K562 (cell line): Measurements from ENCODE around the gene TSPOAP1. TPM values are rescaled to one million over a fixed set of nuclear protein-coding genes. Genes with fewer than 3 reads are reported as not detected.
A peak's percentile ranks its signal among the peaks of the same experiment; 100 is the strongest.

Experiments
- ATAC-seq: fragments of 200-7000 bp; cut with Tn5 transposase; 3 replicates; pipeline ENCODE4 v1.9.1; 2020; ENCODE audit warnings: moderate library complexity
- BruUV-seq: library from RNA; stranded (reverse); fragments of 400-500 nt; replicated peaks from 2 replicates; lab custom pipeline; 2021; lab: Mats Ljungman, UMichigan
- CTCF ChIA-PET: fragments of 300-600 bp; formaldehyde crosslinking; extraction: SDS; loops from one replicate; lab custom pipeline; 2021; ENCODE audit warnings: low intra/inter-chr PET ratio; lab: Yijun Ruan, JAX
- POLR2A ChIA-PET: fragments of 300-600, 350-650 bp; sonication (Branson Sonifier 250); formaldehyde crosslinking; extraction: SDS; loops from one replicate; lab custom pipeline; 2021; ENCODE audit warnings: antibody characterized with exemption, inconsistent platforms; lab: Yijun Ruan, JAX
- DNase-seq, 4 experiments: peaks; one replicate each; pipeline versions ENCODE4 v3.0.0 to v3.0.0-alpha.2; 2011 to 2018; ENCODE audit warnings: low spot score in 3 of 4, mixed read lengths in 3 of 4; ENCODE audit errors: extremely low read depth in 1 of 4
- FAIRE-seq: peaks from 2 replicates; lab custom pipeline; 2011; peaks lifted over from hg19 to GRCh38; lab: Jason Lieb, UNC
- H2AFZ ChIP-seq: 2 replicates; pipeline ENCODE4 v1.6.0; 2011; ENCODE audit warnings: low read depth, low read length, control low read depth, inconsistent platforms
- H3K27ac ChIP-seq: fragments of 200-600 bp; 3 replicates; pipeline ENCODE4 v1.8.0; 2011; ENCODE audit warnings: low read depth, mild to moderate bottlenecking, control low read depth, inconsistent platforms, low read length, moderate library complexity, mixed read lengths; ENCODE audit errors: extremely low read depth
- H3K27me3 ChIP-seq, 2 experiments: fragments of 300-600 bp in 1 of 2; 2 replicates in 1 of 2; 3 replicates in 1 of 2; pipeline versions ENCODE4 v1.6.0 to v1.8.0; 2011; ENCODE audit warnings: inconsistent platforms in 2 of 2, low read length in 2 of 2, mild to moderate bottlenecking in 1 of 2, mixed read lengths in 1 of 2, moderate library complexity in 1 of 2; ENCODE audit not compliant: control insufficient read depth in 2 of 2, insufficient read depth in 2 of 2
- H3K36me3 ChIP-seq: fragments of 300-600 bp; 3 replicates; pipeline ENCODE4 v1.8.0; 2011; ENCODE audit warnings: mild to moderate bottlenecking, low read length, inconsistent platforms; ENCODE audit not compliant: control insufficient read depth, insufficient read depth
- H3K4me1 ChIP-seq, 2 experiments: fragments of 200-600 bp in 1 of 2; replicated peaks in 1 of 2; 2 replicates in 1 of 2; 3 replicates in 1 of 2; pipeline versions ENCODE4 v1.5.1 to v1.8.0; 2011; ENCODE audit warnings: inconsistent platforms in 2 of 2, low read length in 2 of 2, mild to moderate bottlenecking in 1 of 2, mixed read lengths in 1 of 2, moderate library complexity in 1 of 2; ENCODE audit not compliant: control insufficient read depth in 2 of 2, insufficient read depth in 2 of 2
- H3K4me2 ChIP-seq: 2 replicates; pipeline ENCODE4 v1.6.1; 2011; ENCODE audit warnings: low read length, control low read depth, inconsistent platforms, mixed read lengths; ENCODE audit not compliant: insufficient read depth
- H3K4me3 ChIP-seq: fragments of 200-600 bp; sonication (generic), shearing (Covaris generic); 2 replicates; pipeline ENCODE4 v1.5.1; 2016; ENCODE audit warnings: control low read depth, inconsistent platforms
- H3K79me2 ChIP-seq: fragments of 200-600 bp; 3 replicates; pipeline ENCODE4 v1.8.0; 2011; ENCODE audit warnings: low read length, inconsistent platforms; ENCODE audit not compliant: control insufficient read depth, insufficient read depth
- H3K9ac ChIP-seq, 2 experiments: 2 replicates each; pipeline versions ENCODE4 v1.6.0 to v1.6.1; 2011; ENCODE audit warnings: low read depth in 2 of 2, low read length in 2 of 2, control low read depth in 1 of 2, inconsistent platforms in 1 of 2, mild to moderate bottlenecking in 1 of 2, mixed read lengths in 1 of 2; ENCODE audit not compliant: insufficient read depth in 1 of 2
- H3K9me1 ChIP-seq: one replicate; pipeline ENCODE4 v1.6.0; 2011; ENCODE audit warnings: inconsistent platforms, mild to moderate bottlenecking, low read length, moderate library complexity; ENCODE audit not compliant: control insufficient read depth, insufficient read depth
- H3K9me3 ChIP-seq: replicated peaks from 2 replicates; pipeline ENCODE4 v1.5.1; 2011; ENCODE audit warnings: low read depth, low read length, inconsistent platforms; ENCODE audit not compliant: control insufficient read depth, insufficient read depth
- H4K20me1 ChIP-seq: replicated peaks from 2 replicates; pipeline ENCODE4 v1.6.1; 2011; ENCODE audit warnings: low read length, inconsistent platforms, mixed read lengths; ENCODE audit not compliant: control insufficient read depth, insufficient read depth
- ELK3 ChIP-seq: fragments of 450-650 bp; formaldehyde crosslinking; IDR thresholded peaks from 2 replicates; pipeline ENCODE4 v1.4.0; 2020; ENCODE audit warnings: mild to moderate bottlenecking
- HDAC8 ChIP-seq: fragments of 450-650 bp; IDR thresholded peaks from 2 replicates; pipeline ENCODE4 v1.6.1; 2016; ENCODE audit warnings: mild to moderate bottlenecking, missing genetic modification characterization, moderate library complexity, missing compliant biosample characterization
- JUN ChIP-seq, 2 experiments: sonication (generic) in 1 of 2; formaldehyde crosslinking in 1 of 2; IDR thresholded peaks; 2 replicates each; pipeline versions ENCODE4 v1.6.1 to v1.8.0; 2012 to 2022; ENCODE audit warnings: borderline replicate concordance in 2 of 2, mild to moderate bottlenecking in 2 of 2, improper control_type of control experiment in 1 of 2, low read depth in 1 of 2, low read length in 1 of 2, missing genetic modification reagents in 1 of 2
- KLF10 ChIP-seq: fragments of 250-450 bp; sonication (Bioruptor Pico); IDR thresholded peaks from 2 replicates; pipeline ENCODE4 v1.6.1; 2021; ENCODE audit warnings: matching md5 sums
- MEF2A ChIP-seq: IDR thresholded peaks from 2 replicates; pipeline ENCODE4 v1.6.1; 2011; ENCODE audit warnings: low read depth, mild to moderate bottlenecking, low read length, moderate library complexity; ENCODE audit not compliant: control insufficient read depth
- NFE2L1 ChIP-seq: fragments of 450-650 bp; IDR thresholded peaks from 2 replicates; pipeline ENCODE4 v1.6.1; 2016; ENCODE audit warnings: missing genetic modification characterization, low read depth, mild to moderate bottlenecking, missing compliant biosample characterization, moderate library complexity, borderline replicate concordance
- NFYB ChIP-seq: IDR thresholded peaks from 2 replicates; pipeline ENCODE4 v1.6.1; 2011; ENCODE audit warnings: mild to moderate bottlenecking, moderate library complexity; ENCODE audit not compliant: insufficient read length; ENCODE audit errors: extremely low read depth
- POLR2G ChIP-seq: fragments of 200-400 bp; formaldehyde crosslinking; IDR thresholded peaks from 2 replicates; pipeline ENCODE4 v1.6.1; 2017; ENCODE audit warnings: low read depth, mild to moderate bottlenecking, antibody characterized with exemption, low read length, moderate library complexity
- PURB ChIP-seq: sonication (generic); formaldehyde crosslinking; IDR thresholded peaks from 2 replicates; pipeline ENCODE4 v1.9.0; 2021; ENCODE audit warnings: low read depth, mild to moderate bottlenecking, missing genetic modification reagents
- RBM15 ChIP-seq: fragments of 200-400 bp; formaldehyde crosslinking; IDR thresholded peaks from 2 replicates; pipeline ENCODE4 v1.6.1; 2018; ENCODE audit warnings: mild to moderate bottlenecking, low read length, moderate library complexity; ENCODE audit not compliant: insufficient read depth
- TCF15 ChIP-seq: fragments of 250-450 bp; sonication (Bioruptor Pico); IDR thresholded peaks from 2 replicates; pipeline ENCODE4 v1.8.0; 2022; ENCODE audit warnings: moderate library complexity, mild to moderate bottlenecking, inconsistent platforms
- USF1 ChIP-seq: sonication (generic); formaldehyde crosslinking; IDR thresholded peaks from 2 replicates; pipeline ENCODE4 v1.9.0; 2022; ENCODE audit warnings: mild to moderate bottlenecking, missing genetic modification reagents
- ZBTB26 ChIP-seq: fragments of 450-650 bp; formaldehyde crosslinking; IDR thresholded peaks from 2 replicates; pipeline ENCODE4 v1.4.0; 2022; ENCODE audit warnings: missing genetic modification characterization
- ZC3H8 ChIP-seq: fragments of 450-650 bp; IDR thresholded peaks from 2 replicates; pipeline ENCODE4 v1.6.1; 2017
- ZNF449 ChIP-seq: fragments of 250-450 bp; sonication (Bioruptor Pico); IDR thresholded peaks from 2 replicates; pipeline ENCODE4 v1.8.0; 2022; ENCODE audit warnings: moderate library complexity, mild to moderate bottlenecking, inconsistent platforms
- ZNF561 ChIP-seq: fragments of 450-650 bp; formaldehyde crosslinking; conservative IDR thresholded peaks from 2 replicates; pipeline ENCODE4 v1.4.0; 2020; ENCODE audit warnings: mild to moderate bottlenecking, moderate library complexity
- WGBS: fragments of 100-300 bp; shearing (Covaris generic); methylation state at CpG from one replicate; pipeline ENCODE4 v1.1.6; 2016; ENCODE audit warnings: low coverage, mixed read lengths; ENCODE audit not compliant: insufficient coverage; ENCODE audit errors: missing lambda C conversion rate; 5-methylcytosine and 5-hydroxymethylcytosine counted together
- in situ Hi-C: fragments of 300-500 bp; cut with MboI; formaldehyde crosslinking; loops from 4 replicates; pipeline ENCODE4 v1.15.0; 2018; ENCODE audit warnings: inconsistent platforms, mixed read lengths
- intact Hi-C: fragments of 100-400 bp; cut with micrococcal nuclease; formaldehyde crosslinking; loops from 2 replicates; pipeline ENCODE4 v1.14.2; 2022
- polyA plus RNA-seq, 8 experiments: library from polyadenylated mRNA; depleted of rRNA in 4 of 8; stranded (reverse) in 5 of 8; unstranded in 3 of 8; fragments of >200 nt; fragmentation: Nextera tagmentation in 2 of 8; fragmentation: Illumina TruSeq in 1 of 8; extraction: Ambion mirVana in 2 of 8; extraction: Trizol in 1 of 8; gene quantifications; 2 replicates each; pipeline versions ENCODE4 v1.2.1 to v1.2.3, GENCODE V29; 2011 to 2014; ENCODE audit warnings: inconsistent platforms in 1 of 8, missing spikeins in 1 of 8
- total RNA-seq, 7 experiments: library from RNA; depleted of rRNA in 6 of 7; stranded (reverse); fragments of >200 nt in 6 of 7; fragmentation: Illumina TruSeq in 2 of 7; extraction: Trizol in 2 of 7; gene quantifications; 2 replicates each; pipeline versions ENCODE4 v1.2.1 to v1.2.3, GENCODE V29; 2011 to 2021; ENCODE audit warnings: low replicate concordance in 1 of 7

TSPOAP1 gene
- total and polyA plus RNA-seq, 9 of the 15 experiments (the other 6 are each of a cell fraction or from before 2014, with no cell fraction given), result 0.87 to 3.9 (median 1.8) TPM; not detected in 2

GRCh38 chr17:58312021-58312630 lies 16.5 kb downstream of the TSPOAP1 start:
- H3K4me2 ChIP-seq, result no peak overlapping the region
- CTCF ChIA-PET, result interaction anchor here (0.5 kb wide), 1 partner anchor 138 kb away, joined by 3 read pairs; no protein-coding TSS in a partner anchor
- POLR2A ChIA-PET, result interaction anchor here (0.6 to 2.9 kb wide), 3 partner anchors 14 to 136 kb away, joined by 4 to 8 read pairs (median 6); no protein-coding TSS in a partner anchor
- intact Hi-C loops, result no loop called here
- no peak overlapping the region for H3K4me3 ChIP-seq
- FAIRE-seq, result no peak
- H3K9ac ChIP-seq, result peak overlapping the region in 1 of 2 experiments; percentile 33; a peak in 1 of 4 replicates
- H3K4me1 ChIP-seq, result peaks cover 0 to 27% of the 10 kb centered on the region in 2 experiments; a peak in 1 of 5 replicates
- no peaks in the 10 kb centered on the region for H4K20me1 ChIP-seq
- no peaks in the 10 kb centered on the region for H3K36me3 ChIP-seq
- no peaks in the 10 kb centered on the region for H3K9me3 ChIP-seq
- no peaks in the 10 kb centered on the region for H3K9me1 ChIP-seq
- no TSS peak for BruUV-seq
- no peaks in the 10 kb centered on the region for H3K27me3 ChIP-seq
- ATAC-seq, result no peak
- in situ Hi-C loops, result loop anchor here (5.0 kb wide), 1 partner anchor 135 kb away; no protein-coding TSS in a partner anchor
- H3K27ac ChIP-seq, result no peak overlapping the region
- WGBS, result 77% methylated on average over 17 of the region's 23 CpGs
- no peak for DNase-seq
- H2AFZ ChIP-seq, result no peak overlapping the region
- no peaks in the 10 kb centered on the region for H3K79me2 ChIP-seq
- TF ChIP-seq MEF2A (no peak), JUN (IDR thresholded peaks at IDR 0.05; ENCODE audit: borderline replicate concordance, low read depth, low read length) (no peak), JUN (CRISPR knock-in tag; IDR thresholded peaks at IDR 0.05; ENCODE audit: borderline replicate concordance) (no peak), USF1 (CRISPR knock-in tag) (no peak), ZBTB26 (no peak), NFE2L1 (tag) (no peak), KLF10 (CRISPR knock-in tag) (no peak), ZC3H8 (no peak), POLR2G (no peak), NFYB (no peak), PURB (CRISPR knock-in tag) (no peak), TCF15 (CRISPR knock-in tag) (no peak), ZNF449 (CRISPR knock-in tag) (no peak), ELK3 (no peak), RBM15 (no peak), HDAC8 (no peak), ZNF561 (CRISPR knock-in tag) (no peak)
